HK-2 (cell line): ENCODE data around the gene SGCE.
"Not testable (repeated sequence)": the region's sequence is repeated elsewhere in the genome, so short reads cannot be mapped to it uniquely, and the experiment has no call there.

Experiments
- DNase-seq: peaks from one replicate; pipeline ENCODE4 v3.0.0-alpha.2; 2018; ENCODE audit not compliant: unreplicated experiment

Gene SGCE

GRCh38 chr7:94655848-94656657 is at the start of gene SGCE:
Gene SGCE, minus strand, starts transcription at chr7:94656133. Its CDS starts 35 bp downstream, at chr7:94656098.
- peak; percentile 93 for DNase-seq

- not testable (repeated sequence) for DNase-seq
Measured at GRCh38 chr7:94705155-94706021, 49.5 kb upstream of the SGCE start.

- DNase-seq = no peak
Measured at GRCh38 chr7:94701555-94701973, 45.6 kb upstream of the SGCE start.

- DNase-seq = no peak
Measured at GRCh38 chr7:94700926-94701554, 45.1 kb upstream of the SGCE start.

- no peak for DNase-seq
Measured at GRCh38 chr7:94698275-94698674, 42.3 kb upstream of the SGCE start.

GRCh38 chr7:94697035-94697974 is 41.4 kb upstream of the SGCE start:
- peak; percentile 21 for DNase-seq

- no peak for DNase-seq
Measured at GRCh38 chr7:94687810-94688209, 31.9 kb upstream of the SGCE start.

- DNase-seq = no peak
Measured at GRCh38 chr7:94687076-94687475, 31.1 kb upstream of the SGCE start.

GRCh38 chr7:94683066-94683465 is 27.1 kb upstream of the SGCE start:
- DNase-seq = no peak

GRCh38 chr7:94679358-94679757 is 23.4 kb upstream of the SGCE start:
- no peak for DNase-seq

- no peak for DNase-seq
Measured at GRCh38 chr7:94676431-94676830, 20.5 kb upstream of the SGCE start.

GRCh38 chr7:94675356-94675755 is 19.4 kb upstream of the SGCE start:
- no peak for DNase-seq

- DNase-seq = no peak
Measured at GRCh38 chr7:94671444-94672235, 15.7 kb upstream of the SGCE start.

- no peak for DNase-seq
Measured at GRCh38 chr7:94669773-94670495, 14.0 kb upstream of the SGCE start.

GRCh38 chr7:94666879-94667587 is 11.1 kb upstream of the SGCE start:
- DNase-seq = no peak

GRCh38 chr7:94665426-94665825 is 9.5 kb upstream of the SGCE start:
- DNase-seq = no peak

GRCh38 chr7:94664023-94664422 is 8.1 kb upstream of the SGCE start:
- no peak for DNase-seq

GRCh38 chr7:94662548-94662947 is 6.6 kb upstream of the SGCE start:
- no peak for DNase-seq

- no peak for DNase-seq
Measured at GRCh38 chr7:94660006-94660405, 4.1 kb upstream of the SGCE start.
